Measurements from ENCODE around the gene PSMC6.

Gene PSMC6

GRCh38 chr14:52701223-52701622 lies 5.8 kb upstream of the PSMC6 start:
- Histone ChIP-seq H3K27me3 (no peaks in the 10 kb centered on the region), H3K4me3 (ENCODE audit: low read depth in 1 of 2, low read length in 1 of 2) (no peak overlapping the region), H3K36me3 (no peaks in the 10 kb centered on the region), H3K27ac (no peak overlapping the region), H3K4me1 (ENCODE audit: control insufficient read depth in 1 of 2, insufficient read depth in 1 of 2, low read depth in 1 of 2, low read length in 1 of 2) (peaks cover 18 to 21% of the 10 kb centered on the region in 2 experiments), H3K9me3 (no peaks in the 10 kb centered on the region)
- no peak for TF ChIP-seq CTCF (IDR thresholded peaks at IDR 0.05)

GRCh38 chr14:52703225-52703624 lies 3.8 kb upstream of the PSMC6 start:
- TF ChIP-seq CTCF (IDR thresholded peaks at IDR 0.05): no peak
- Histone ChIP-seq H3K27ac (no peak overlapping the region), H3K4me3 (ENCODE audit: low read depth in 1 of 2, low read length in 1 of 2) (no peak overlapping the region), H3K27me3 (no peaks in the 10 kb centered on the region), H3K9me3 (no peaks in the 10 kb centered on the region), H3K4me1 (ENCODE audit: control insufficient read depth in 1 of 2, insufficient read depth in 1 of 2, low read depth in 1 of 2, low read length in 1 of 2) (peaks cover 22 to 23% of the 10 kb centered on the region in 2 experiments), H3K36me3 (no peaks in the 10 kb centered on the region)

GRCh38 chr14:52703664-52704063 lies 3.3 kb upstream of the PSMC6 start:
- no peak overlapping the region for H3K4me3 ChIP-seq (ENCODE audit: low read depth in 1 of 2, low read length in 1 of 2)
- H3K36me3 ChIP-seq: peaks cover 1% of the 10 kb centered on the region
- no peak overlapping the region for H3K27ac ChIP-seq
- no peaks in the 10 kb centered on the region for H3K27me3 ChIP-seq
- peaks cover 26% of the 10 kb centered on the region in 2 experiments for H3K4me1 ChIP-seq (ENCODE audit: control insufficient read depth in 1 of 2, insufficient read depth in 1 of 2, low read depth in 1 of 2, low read length in 1 of 2)
- no peaks in the 10 kb centered on the region for H3K9me3 ChIP-seq
- TF ChIP-seq CTCF (IDR thresholded peaks at IDR 0.05): no peak

- H3K27me3 ChIP-seq: no peaks in the 10 kb centered on the region
- H3K27ac ChIP-seq: peak overlapping the region; percentile 88
- H3K4me1 ChIP-seq (ENCODE audit: control insufficient read depth in 1 of 2, insufficient read depth in 1 of 2, low read depth in 1 of 2, low read length in 1 of 2): peaks cover 26 to 28% of the 10 kb centered on the region in 2 experiments
- H3K36me3 ChIP-seq: peaks cover 20% of the 10 kb centered on the region
- no peaks in the 10 kb centered on the region for H3K9me3 ChIP-seq
- no peak for TF ChIP-seq CTCF (IDR thresholded peaks at IDR 0.05)
- H3K4me3 ChIP-seq (ENCODE audit: low read depth in 1 of 2, low read length in 1 of 2): peak overlapping the region; percentile 84 to 88
Measured at GRCh38 chr14:52706286-52706685, 714 bp upstream of the PSMC6 start.

- H3K36me3 ChIP-seq: peaks cover 68% of the 10 kb centered on the region
- no peaks in the 10 kb centered on the region for H3K9me3 ChIP-seq
- peaks cover 16 to 20% of the 10 kb centered on the region in 2 experiments for H3K4me1 ChIP-seq (ENCODE audit: control insufficient read depth in 1 of 2, insufficient read depth in 1 of 2, low read depth in 1 of 2, low read length in 1 of 2)
- no peak for TF ChIP-seq CTCF (IDR thresholded peaks at IDR 0.05)
- no peak overlapping the region for H3K4me3 ChIP-seq (ENCODE audit: low read depth in 1 of 2, low read length in 1 of 2)
- H3K27me3 ChIP-seq: no peaks in the 10 kb centered on the region
- H3K27ac ChIP-seq: no peak overlapping the region
Measured at GRCh38 chr14:52711666-52712065, 4.7 kb downstream of the PSMC6 start.

GRCh38 chr14:52716155-52716554 lies 9.2 kb downstream of the PSMC6 start:
- no peaks in the 10 kb centered on the region for H3K9me3 ChIP-seq
- no peaks in the 10 kb centered on the region for H3K4me1 ChIP-seq (ENCODE audit: control insufficient read depth in 1 of 2, insufficient read depth in 1 of 2, low read depth in 1 of 2, low read length in 1 of 2)
- H3K27me3 ChIP-seq: no peaks in the 10 kb centered on the region
- H3K27ac ChIP-seq: no peak overlapping the region
- peaks cover 85% of the 10 kb centered on the region for H3K36me3 ChIP-seq
- H3K4me3 ChIP-seq (ENCODE audit: low read depth in 1 of 2, low read length in 1 of 2): no peak overlapping the region
- TF ChIP-seq CTCF (IDR thresholded peaks at IDR 0.05): no peak

All from neutrophil (primary cell).